ENCODE measurements around the gene TNFRSF6B.

DNA sequence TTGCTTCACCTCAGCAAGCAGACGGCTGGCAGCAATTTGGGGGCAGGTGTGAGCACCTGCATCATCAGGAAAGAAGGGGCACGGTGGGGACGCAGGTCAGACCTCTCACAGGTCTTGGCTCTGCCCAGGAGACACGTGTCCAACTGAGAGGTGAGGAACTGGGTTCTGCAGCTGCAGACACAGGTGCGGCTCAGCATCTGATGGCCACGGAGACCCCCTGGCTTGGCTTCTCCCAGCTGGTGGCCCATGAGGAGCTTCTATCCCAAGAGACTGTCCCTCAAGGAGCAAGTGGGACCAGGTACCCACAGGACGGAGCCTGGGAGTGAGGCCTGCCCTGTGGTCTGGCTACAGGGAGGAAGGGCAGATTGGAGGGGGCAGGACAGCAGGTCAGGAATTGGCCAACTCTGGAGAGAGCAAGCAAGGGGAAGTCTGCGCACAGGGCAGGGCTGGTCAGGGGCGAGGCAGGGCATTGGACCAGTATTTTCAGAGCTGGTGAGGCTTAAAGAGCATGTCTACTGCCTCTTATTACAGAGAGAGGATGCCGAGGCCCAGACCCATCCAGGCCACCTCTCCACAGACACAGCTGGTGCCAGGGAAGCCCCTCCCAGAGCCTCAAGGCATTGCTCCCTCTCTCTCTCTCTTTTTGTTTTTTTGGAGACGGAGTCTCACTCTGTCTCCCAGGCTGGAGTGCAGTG lies 47.4 kb upstream of the TNFRSF6B start:
- TF ChIP-seq, protein P1, sequence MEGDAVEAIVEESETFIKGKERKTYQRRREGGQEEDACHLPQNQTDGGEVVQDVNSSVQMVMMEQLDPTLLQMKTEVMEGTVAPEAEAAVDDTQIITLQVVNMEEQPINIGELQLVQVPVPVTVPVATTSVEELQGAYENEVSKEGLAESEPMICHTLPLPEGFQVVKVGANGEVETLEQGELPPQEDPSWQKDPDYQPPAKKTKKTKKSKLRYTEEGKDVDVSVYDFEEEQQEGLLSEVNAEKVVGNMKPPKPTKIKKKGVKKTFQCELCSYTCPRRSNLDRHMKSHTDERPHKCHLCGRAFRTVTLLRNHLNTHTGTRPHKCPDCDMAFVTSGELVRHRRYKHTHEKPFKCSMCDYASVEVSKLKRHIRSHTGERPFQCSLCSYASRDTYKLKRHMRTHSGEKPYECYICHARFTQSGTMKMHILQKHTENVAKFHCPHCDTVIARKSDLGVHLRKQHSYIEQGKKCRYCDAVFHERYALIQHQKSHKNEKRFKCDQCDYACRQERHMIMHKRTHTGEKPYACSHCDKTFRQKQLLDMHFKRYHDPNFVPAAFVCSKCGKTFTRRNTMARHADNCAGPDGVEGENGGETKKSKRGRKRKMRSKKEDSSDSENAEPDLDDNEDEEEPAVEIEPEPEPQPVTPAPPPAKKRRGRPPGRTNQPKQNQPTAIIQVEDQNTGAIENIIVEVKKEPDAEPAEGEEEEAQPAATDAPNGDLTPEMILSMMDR (IDR thresholded peaks at IDR 0.05), result no peak
- TF ChIP-seq POLR2A (IDR thresholded peaks at IDR 0.05) (no peak), POLR2AphosphoS5 (IDR thresholded peaks at IDR 0.05) (no peak)

All from suprapubic skin (tissue), 4 donors.